Suprapubic skin (tissue), 4 donors: ENCODE results near the gene SPDL1. TPM values are rescaled to one million over a fixed set of nuclear protein-coding genes. Genes with fewer than 3 reads are reported as not detected.

Experiments used
- DNase-seq, 2 donors: peaks; one replicate each; pipeline ENCODE4 v3.0.0-alpha.2; 2019; ENCODE audit warnings: low spot score in 2 of 2
- H3K27ac ChIP-seq: fragments of 200-600 bp; sonication (generic); one replicate; pipeline ENCODE4 v1.5.1; 2019
- H3K27me3 ChIP-seq: fragments of 200-600 bp; sonication (generic); one replicate; pipeline ENCODE4 v1.5.1; 2019
- H3K36me3 ChIP-seq: fragments of 200-600 bp; sonication (generic); one replicate; pipeline ENCODE4 v1.5.1; 2019
- H3K4me1 ChIP-seq: fragments of 200-600 bp; sonication (generic); one replicate; pipeline ENCODE4 v1.5.1; 2019
- H3K4me3 ChIP-seq: fragments of 200-600 bp; sonication (generic); one replicate; pipeline ENCODE4 v1.5.1; 2019; ENCODE audit warnings: mild to moderate bottlenecking
- H3K9me3 ChIP-seq: fragments of 200-600 bp; sonication (generic); one replicate; pipeline ENCODE4 v1.5.1; 2019
- EP300 ChIP-seq: sonication (generic); formaldehyde crosslinking; IDR thresholded peaks from one replicate; pipeline ENCODE4 v1.6.1; 2017; ENCODE audit warnings: antibody characterized with exemption
- POLR2A ChIP-seq, 2 donors: fragments of 450-650 bp; IDR thresholded peaks; one replicate each; pipeline ENCODE4 v1.6.1; 2017; ENCODE audit warnings: antibody characterized with exemption in 2 of 2, mild to moderate bottlenecking in 2 of 2, moderate library complexity in 2 of 2
- POLR2AphosphoS5 ChIP-seq, 3 donors: sonication (generic); formaldehyde crosslinking; IDR thresholded peaks; one replicate each; pipeline ENCODE4 v1.6.1; 2017; ENCODE audit warnings: antibody characterized with exemption in 3 of 3
- WGBS: methylation state at CpG from one replicate; pipeline ENCODE4 v1.1.5; 2018; 5-methylcytosine and 5-hydroxymethylcytosine counted together
- total RNA-seq, 4 donors: library from RNA; depleted of rRNA; stranded (reverse); fragments of >200 nt; gene quantifications; one replicate each; pipeline ENCODE4 v1.1.0, GENCODE V29; 2016
- TF ChIP-seq, protein P1 (sequence below), 2 donors: fragments of 200-600 bp in 1 of 2; fragments of 450-650 bp in 1 of 2; sonication (generic) in 1 of 2; IDR thresholded peaks; one replicate each; pipeline ENCODE4 v1.5.1; 2016 to 2019; ENCODE audit warnings: antibody characterized with exemption in 2 of 2, mild to moderate bottlenecking in 1 of 2, moderate library complexity in 1 of 2

SPDL1 gene
- total RNA-seq, 4 donors from 2014 or later = 6.4 to 9.4 (median 7.3) TPM

DNA sequence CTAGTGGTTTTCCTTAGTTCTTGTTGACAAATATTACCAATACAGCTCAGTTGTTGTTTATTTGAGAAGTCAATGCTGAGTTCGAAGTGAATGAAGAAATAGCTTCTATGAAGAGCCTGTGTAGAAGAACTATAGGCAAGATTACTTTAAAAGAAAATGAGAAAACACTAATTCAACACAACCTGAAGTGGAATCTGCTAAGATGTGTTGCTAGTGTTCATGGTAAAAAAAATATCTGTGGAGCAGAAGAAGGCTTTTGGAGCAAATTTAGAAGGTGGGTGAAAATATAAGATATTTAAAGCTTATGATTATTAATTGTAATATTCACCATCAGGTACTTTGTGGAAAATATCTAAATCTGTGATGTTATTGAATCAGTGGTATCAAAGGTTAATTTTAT lies 51.0 kb downstream of the SPDL1 start:
- H3K9me3 ChIP-seq = peaks cover 2% of the 10 kb centered on the region
- no peak for DNase-seq
- WGBS = 86% methylated on average over 1 of the region's 1 CpG
- H3K4me3 ChIP-seq = no peak overlapping the region
- H3K27me3 ChIP-seq = peaks cover 20% of the 10 kb centered on the region
- no peak overlapping the region for H3K27ac ChIP-seq
- TF ChIP-seq EP300 = no peak
- TF ChIP-seq POLR2A (IDR thresholded peaks at IDR 0.05) = no peak
- no peak for TF ChIP-seq POLR2AphosphoS5 (IDR thresholded peaks at IDR 0.05)
- TF ChIP-seq, protein P1, sequence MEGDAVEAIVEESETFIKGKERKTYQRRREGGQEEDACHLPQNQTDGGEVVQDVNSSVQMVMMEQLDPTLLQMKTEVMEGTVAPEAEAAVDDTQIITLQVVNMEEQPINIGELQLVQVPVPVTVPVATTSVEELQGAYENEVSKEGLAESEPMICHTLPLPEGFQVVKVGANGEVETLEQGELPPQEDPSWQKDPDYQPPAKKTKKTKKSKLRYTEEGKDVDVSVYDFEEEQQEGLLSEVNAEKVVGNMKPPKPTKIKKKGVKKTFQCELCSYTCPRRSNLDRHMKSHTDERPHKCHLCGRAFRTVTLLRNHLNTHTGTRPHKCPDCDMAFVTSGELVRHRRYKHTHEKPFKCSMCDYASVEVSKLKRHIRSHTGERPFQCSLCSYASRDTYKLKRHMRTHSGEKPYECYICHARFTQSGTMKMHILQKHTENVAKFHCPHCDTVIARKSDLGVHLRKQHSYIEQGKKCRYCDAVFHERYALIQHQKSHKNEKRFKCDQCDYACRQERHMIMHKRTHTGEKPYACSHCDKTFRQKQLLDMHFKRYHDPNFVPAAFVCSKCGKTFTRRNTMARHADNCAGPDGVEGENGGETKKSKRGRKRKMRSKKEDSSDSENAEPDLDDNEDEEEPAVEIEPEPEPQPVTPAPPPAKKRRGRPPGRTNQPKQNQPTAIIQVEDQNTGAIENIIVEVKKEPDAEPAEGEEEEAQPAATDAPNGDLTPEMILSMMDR (IDR thresholded peaks at IDR 0.05) = no peak
- no peaks in the 10 kb centered on the region for H3K36me3 ChIP-seq
- H3K4me1 ChIP-seq = peaks cover 7% of the 10 kb centered on the region

GRCh38 chr5:169635936-169636335 lies 52.4 kb downstream of the SPDL1 start:
- 72% methylated on average over 1 of the region's 1 CpG for WGBS
- no peak overlapping the region for H3K4me3 ChIP-seq
- no peak overlapping the region for H3K27ac ChIP-seq

GRCh38 chr5:169636477-169637084 lies 53.0 kb downstream of the SPDL1 start:
- no peak overlapping the region for H3K27ac ChIP-seq
- H3K4me3 ChIP-seq = peak overlapping the region; percentile 49
- H3K4me1 ChIP-seq = peaks cover 12% of the 10 kb centered on the region
- H3K9me3 ChIP-seq = peaks cover 9% of the 10 kb centered on the region
- no peaks in the 10 kb centered on the region for H3K36me3 ChIP-seq
- TF ChIP-seq POLR2A (IDR thresholded peaks at IDR 0.05) = no peak
- TF ChIP-seq POLR2AphosphoS5 (IDR thresholded peaks at IDR 0.05) = no peak
- no peak for TF ChIP-seq EP300
- TF ChIP-seq, protein P1 (IDR thresholded peaks at IDR 0.05) = no peak
- peaks cover 20% of the 10 kb centered on the region for H3K27me3 ChIP-seq
- no peak for DNase-seq
- 46% methylated on average over 21 of the region's 23 CpGs for WGBS

More at GRCh38 chr5:169635936-169636335, 52.4 kb downstream of the SPDL1 start:
- peaks cover 20% of the 10 kb centered on the region for H3K27me3 ChIP-seq
- H3K4me1 ChIP-seq = peaks cover 7% of the 10 kb centered on the region
- no peak for DNase-seq
- TF ChIP-seq POLR2AphosphoS5 (IDR thresholded peaks at IDR 0.05) = no peak
- no peak for TF ChIP-seq POLR2A (IDR thresholded peaks at IDR 0.05)
- no peak for TF ChIP-seq EP300
- TF ChIP-seq, protein P1 (IDR thresholded peaks at IDR 0.05) = no peak
- peaks cover 9% of the 10 kb centered on the region for H3K9me3 ChIP-seq
- H3K36me3 ChIP-seq = no peaks in the 10 kb centered on the region

DNA sequence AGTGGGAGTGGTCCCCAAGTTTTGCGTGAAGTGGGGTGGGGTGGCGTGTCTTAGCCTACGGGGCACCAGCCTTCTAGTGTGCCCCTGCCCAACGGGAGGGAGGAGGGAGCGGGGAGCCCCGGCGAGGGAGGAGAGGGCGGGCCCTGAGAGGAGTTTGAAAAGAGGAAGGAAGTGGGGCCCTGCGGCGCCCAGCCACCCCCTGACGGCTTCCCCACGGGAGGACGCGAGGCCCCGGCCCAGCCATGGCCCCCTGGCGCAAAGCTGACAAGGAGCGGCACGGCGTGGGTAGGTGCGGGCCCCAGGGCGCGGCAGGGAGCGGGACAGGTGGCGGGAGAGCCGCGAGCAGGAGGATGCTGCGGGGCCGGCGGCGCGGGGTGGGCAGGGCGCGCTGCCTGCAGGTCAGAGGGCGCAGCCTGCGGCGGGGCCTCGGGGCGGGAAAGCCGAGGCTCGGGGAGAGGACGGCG lies 53.5 kb downstream of the SPDL1 start, which contains the start of gene DOCK2:
DOCK2 (plus strand) TSS at position 191 of the 464 bp plus-strand sequence; CDS start at position 243, 52 bp downstream.
- peak within 1 kb of the TSS; percentile 35 for H3K27ac ChIP-seq
- DNase-seq = peak in 1 of 2 donors; percentile 71
- H3K36me3 ChIP-seq = no peaks in the 10 kb centered on the region

More for the DNA sequence above, 53.5 kb downstream of the SPDL1 start, which contains the start of gene DOCK2:
- peaks cover 20% of the 10 kb centered on the region for H3K27me3 ChIP-seq
- peaks cover 9% of the 10 kb centered on the region for H3K9me3 ChIP-seq
- no peak for TF ChIP-seq POLR2A (IDR thresholded peaks at IDR 0.05)
- no peak for TF ChIP-seq EP300
- no peak for TF ChIP-seq POLR2AphosphoS5 (IDR thresholded peaks at IDR 0.05)
- TF ChIP-seq, protein P1 (IDR thresholded peaks at IDR 0.05) = no peak
- peak within 1 kb of the TSS; percentile 49 for H3K4me3 ChIP-seq
- H3K4me1 ChIP-seq = peaks cover 12% of the 10 kb centered on the region
- 2% methylated on average over 26 of the region's 42 CpGs for WGBS
